OCI-LY1 (cell line): ENCODE measurements around the gene DAZAP1.

ENCODE experiments used
- H2AFZ ChIP-seq: fragments of 200-600 bp; sonication (generic), shearing (Covaris generic); 2 replicates; pipeline ENCODE4 v1.6.0; 2014; ENCODE audit warnings: antibody characterized with exemption, mild to moderate bottlenecking, low read length
- H3F3A ChIP-seq: fragments of 200-600 bp; sonication (generic), shearing (Covaris generic); 2 replicates; pipeline ENCODE4 v1.6.0; 2014; ENCODE audit warnings: mild to moderate bottlenecking, antibody characterized with exemption, low read length, moderate library complexity; ENCODE audit not compliant: insufficient read depth
- H3K27ac ChIP-seq: fragments of 200-600 bp; sonication (generic); 2 replicates; pipeline ENCODE4 v1.5.1; 2014; ENCODE audit warnings: low read length, mixed run types, mild to moderate bottlenecking, low read depth; ENCODE audit not compliant: poor library complexity, severe bottlenecking
- H3K27me3 ChIP-seq: fragments of 200-600 bp; sonication (generic); 2 replicates; pipeline ENCODE4 v1.6.0; 2014; ENCODE audit warnings: antibody characterized with exemption, mild to moderate bottlenecking, low read length, moderate library complexity; ENCODE audit not compliant: insufficient read depth
- H3K36me3 ChIP-seq: fragments of 200-600 bp; sonication (generic); 2 replicates; pipeline ENCODE4 v1.6.1; 2014; ENCODE audit warnings: mild to moderate bottlenecking, antibody characterized with exemption, low read length, moderate library complexity, mixed read lengths; ENCODE audit not compliant: insufficient read depth
- H3K4me1 ChIP-seq: fragments of 200-600 bp; sonication (generic); 2 replicates; pipeline ENCODE4 v1.5.1; 2014; ENCODE audit warnings: mild to moderate bottlenecking, low read length, moderate library complexity; ENCODE audit not compliant: insufficient read depth, severe bottlenecking
- H3K4me2 ChIP-seq: fragments of 200-600 bp; sonication (generic), shearing (Covaris generic); 2 replicates; pipeline ENCODE4 v1.6.1; 2014; ENCODE audit warnings: low read length
- H3K4me3 ChIP-seq: fragments of 200-600 bp; sonication (generic); 2 replicates; pipeline ENCODE4 v1.5.1; 2014; ENCODE audit warnings: low read length, low read depth, mild to moderate bottlenecking, mixed read lengths; ENCODE audit not compliant: poor library complexity, severe bottlenecking
- H3K79me2 ChIP-seq: fragments of 200-600 bp; shearing (Covaris generic); 2 replicates; pipeline ENCODE4 v1.6.1; 2016; ENCODE audit warnings: mixed run types, low read length, mixed read lengths; ENCODE audit not compliant: insufficient read depth
- H3K9ac ChIP-seq: fragments of 200-600 bp; sonication (generic), shearing (Covaris generic); 2 replicates; pipeline ENCODE4 v1.6.1; 2014; ENCODE audit warnings: mild to moderate bottlenecking, low read length, mixed read lengths
- H3K9me2 ChIP-seq: fragments of 200-600 bp; sonication (generic), shearing (Covaris generic); 2 replicates; pipeline ENCODE4 v1.6.1; 2014; ENCODE audit warnings: low read depth, mild to moderate bottlenecking, low read length, mixed read lengths
- H3K9me3 ChIP-seq: fragments of 200-600 bp; shearing (Covaris generic); 2 replicates; pipeline ENCODE4 v1.6.1; 2014; ENCODE audit warnings: low read length, mixed read lengths
- H4K20me1 ChIP-seq: fragments of 200-600 bp; sonication (generic), shearing (Covaris generic); 2 replicates; pipeline ENCODE4 v1.6.0; 2016; ENCODE audit warnings: mild to moderate bottlenecking, low read length; ENCODE audit not compliant: insufficient read depth
- CTCF ChIP-seq: fragments of 200-600 bp; sonication (generic), shearing (Covaris generic); IDR thresholded peaks from 2 replicates; pipeline ENCODE4 v1.5.1; 2017; ENCODE audit warnings: mild to moderate bottlenecking, antibody characterized with exemption, low read length, moderate library complexity, mixed read lengths
- EZH2 ChIP-seq: fragments of 200-600 bp; sonication (generic), shearing (Covaris generic); IDR thresholded peaks from 2 replicates; pipeline ENCODE4 v1.8.0; 2017; ENCODE audit warnings: borderline replicate concordance, mixed run types, mild to moderate bottlenecking, antibody characterized with exemption, low read length, moderate library complexity, mixed read lengths

Gene DAZAP1

GRCh38 chr19:1390890-1391423 is 16.4 kb upstream of the DAZAP1 start:
- H2AFZ ChIP-seq = no peak overlapping the region
- H3K36me3 ChIP-seq = peaks cover 73% of the 10 kb centered on the region
- no peak overlapping the region for H3K27ac ChIP-seq
- no peaks in the 10 kb centered on the region for H3K79me2 ChIP-seq
- H3K4me2 ChIP-seq = no peak overlapping the region
- no peaks in the 10 kb centered on the region for H3K27me3 ChIP-seq
- no peaks in the 10 kb centered on the region for H3K9me3 ChIP-seq
- H3K9me2 ChIP-seq = no peaks in the 10 kb centered on the region
- no peaks in the 10 kb centered on the region for H3K4me1 ChIP-seq
- H3K9ac ChIP-seq = no peak overlapping the region
- no peak overlapping the region for H3K4me3 ChIP-seq
- H3F3A ChIP-seq = no peaks in the 10 kb centered on the region
- no peaks in the 10 kb centered on the region for H4K20me1 ChIP-seq
- TF ChIP-seq CTCF = no peak
- no peak for TF ChIP-seq EZH2

- no peak overlapping the region for H3K4me2 ChIP-seq
- TF ChIP-seq EZH2 (no peak), CTCF (no peak)
- no peaks in the 10 kb centered on the region for H3K27me3 ChIP-seq
- no peak overlapping the region for H3K9ac ChIP-seq
- H3K9me2 ChIP-seq = no peaks in the 10 kb centered on the region
- no peaks in the 10 kb centered on the region for H3F3A ChIP-seq
- peaks cover 70% of the 10 kb centered on the region for H3K36me3 ChIP-seq
- no peaks in the 10 kb centered on the region for H4K20me1 ChIP-seq
- no peak overlapping the region for H3K27ac ChIP-seq
- no peaks in the 10 kb centered on the region for H3K9me3 ChIP-seq
- no peaks in the 10 kb centered on the region for H3K79me2 ChIP-seq
- H3K4me3 ChIP-seq = no peak overlapping the region
- no peak overlapping the region for H2AFZ ChIP-seq
- no peaks in the 10 kb centered on the region for H3K4me1 ChIP-seq
Measured at GRCh38 chr19:1392407-1392806, 15.0 kb upstream of the DAZAP1 start.

DNA sequence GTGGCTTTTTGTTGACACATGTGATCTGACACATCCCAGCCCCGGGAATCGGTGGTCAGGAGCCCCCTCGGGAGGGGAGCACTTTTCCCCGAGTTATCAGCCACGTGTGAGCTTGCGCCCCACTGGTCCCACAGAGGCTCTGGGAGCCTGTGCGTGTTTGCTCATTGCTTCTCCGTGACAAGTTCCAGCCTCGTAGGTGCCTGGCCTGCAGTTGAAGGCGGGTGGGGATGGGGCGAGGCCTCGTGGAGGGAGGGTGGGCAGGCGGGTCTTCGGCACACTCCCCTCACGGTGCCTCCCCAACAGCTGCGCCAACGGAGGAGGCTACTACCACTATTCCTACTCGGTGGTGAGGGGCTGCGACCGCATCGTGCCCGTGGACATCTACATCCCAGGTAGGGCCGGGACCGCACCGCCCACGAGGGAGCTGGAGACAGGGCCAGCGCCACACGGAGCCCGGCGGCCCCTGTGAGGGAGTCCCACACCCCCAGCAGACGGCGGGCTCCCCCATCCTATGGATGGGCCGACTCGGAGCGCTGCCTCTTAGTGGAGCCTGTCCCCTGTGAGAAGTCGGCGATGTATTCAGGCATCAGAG is 14.4 kb upstream of the DAZAP1 start:
- H2AFZ ChIP-seq = no peak overlapping the region

DNA sequence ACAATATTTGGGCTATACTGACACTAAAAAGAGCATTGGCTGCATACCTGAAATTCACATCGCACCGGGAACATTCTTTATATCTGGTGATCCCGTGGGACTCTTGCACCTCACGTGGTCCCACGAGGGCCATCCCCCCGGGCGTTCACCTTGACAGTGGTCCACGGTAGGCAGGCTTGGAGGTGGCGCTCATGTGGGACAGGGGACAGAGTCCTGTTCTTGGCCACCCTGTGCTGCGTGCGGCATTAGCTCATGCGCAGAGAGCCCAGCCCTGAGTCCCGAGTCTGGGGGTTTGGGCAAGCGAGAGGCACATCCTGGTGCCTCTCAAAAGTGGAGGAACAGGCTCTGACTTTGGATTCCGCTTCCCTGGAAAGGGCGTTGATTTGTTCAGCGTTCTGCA is 13.5 kb upstream of the DAZAP1 start:
- H3K27ac ChIP-seq = no peak overlapping the region
- H3K27me3 ChIP-seq = no peaks in the 10 kb centered on the region
- no peaks in the 10 kb centered on the region for H4K20me1 ChIP-seq
- no peaks in the 10 kb centered on the region for H3F3A ChIP-seq
- H3K4me2 ChIP-seq = no peak overlapping the region
- H3K4me3 ChIP-seq = no peak overlapping the region
- no peak overlapping the region for H2AFZ ChIP-seq
- no peaks in the 10 kb centered on the region for H3K4me1 ChIP-seq
- H3K9ac ChIP-seq = no peak overlapping the region
- TF ChIP-seq EZH2 = no peak
- TF ChIP-seq CTCF = no peak
- peaks cover 60% of the 10 kb centered on the region for H3K36me3 ChIP-seq
- no peaks in the 10 kb centered on the region for H3K9me3 ChIP-seq
- H3K9me2 ChIP-seq = no peaks in the 10 kb centered on the region
- no peaks in the 10 kb centered on the region for H3K79me2 ChIP-seq

More for the DNA sequence above, 14.4 kb upstream of the DAZAP1 start:
- H3K4me3 ChIP-seq = no peak overlapping the region
- peaks cover 68% of the 10 kb centered on the region for H3K36me3 ChIP-seq
- no peaks in the 10 kb centered on the region for H3K27me3 ChIP-seq
- no peaks in the 10 kb centered on the region for H3K9me2 ChIP-seq
- no peaks in the 10 kb centered on the region for H3K9me3 ChIP-seq
- no peak for TF ChIP-seq EZH2
- H3K4me2 ChIP-seq = no peak overlapping the region
- no peaks in the 10 kb centered on the region for H4K20me1 ChIP-seq
- no peaks in the 10 kb centered on the region for H3K79me2 ChIP-seq
- H3K9ac ChIP-seq = no peak overlapping the region
- H3K4me1 ChIP-seq = no peaks in the 10 kb centered on the region
- H3F3A ChIP-seq = no peaks in the 10 kb centered on the region
- H3K27ac ChIP-seq = no peak overlapping the region
